GM18511 (cell line): ENCODE results near the gene HDAC10.

ENCODE experiments used
- ATAC-seq: cut with Tn5 transposase; IDR thresholded peaks from one replicate; pipeline ENCODE4 v1.9.1; 2021; ENCODE audit warnings: mild to moderate bottlenecking, moderate library complexity; ENCODE audit not compliant: unreplicated experiment

Gene HDAC10

DNA sequence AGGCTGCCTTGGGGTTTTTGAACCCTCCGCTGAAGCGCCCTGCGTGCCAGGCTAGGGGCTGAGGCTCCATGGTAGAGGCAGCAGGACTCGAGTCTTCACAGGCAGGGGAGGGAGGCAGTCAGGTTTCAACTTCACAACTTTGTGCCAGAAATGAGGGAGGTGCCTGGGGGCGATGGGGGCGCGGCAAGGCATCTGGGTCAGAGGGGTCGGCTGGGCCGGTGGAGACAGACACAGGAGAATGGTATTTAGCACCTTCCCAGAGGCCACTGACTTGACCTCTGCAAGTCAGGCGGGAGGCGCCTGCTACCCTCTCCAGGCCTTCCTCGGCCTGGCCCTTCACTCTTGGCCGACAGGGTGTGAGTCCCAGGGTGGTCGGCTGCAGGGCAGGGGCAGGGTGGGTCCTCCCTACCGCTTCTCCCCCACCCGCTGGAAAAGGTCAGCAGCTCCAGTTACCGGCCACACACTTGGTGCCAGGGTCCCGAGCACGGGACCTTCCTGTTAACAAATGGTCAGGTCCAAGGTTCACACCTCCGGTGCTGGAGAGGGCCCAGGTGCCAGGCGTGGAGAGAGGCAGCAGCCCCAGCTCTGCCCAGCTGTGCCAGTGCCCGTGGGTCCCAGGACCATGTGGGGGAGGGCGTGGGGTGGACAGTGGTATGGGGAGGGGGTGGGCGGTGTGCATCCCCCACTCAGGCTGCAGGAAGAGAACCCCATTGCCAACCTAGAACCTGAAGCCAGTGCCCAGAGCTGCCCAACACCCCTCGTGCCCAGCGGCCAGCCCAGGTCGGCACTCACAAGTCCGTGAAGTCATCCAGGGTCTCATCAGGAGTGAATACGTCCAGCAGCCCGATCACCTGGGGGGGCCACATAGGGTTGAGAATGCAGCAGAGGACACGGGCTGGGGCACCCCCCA, 6.6 kb upstream of the HDAC10 start:
- ATAC-seq = no peak

DNA sequence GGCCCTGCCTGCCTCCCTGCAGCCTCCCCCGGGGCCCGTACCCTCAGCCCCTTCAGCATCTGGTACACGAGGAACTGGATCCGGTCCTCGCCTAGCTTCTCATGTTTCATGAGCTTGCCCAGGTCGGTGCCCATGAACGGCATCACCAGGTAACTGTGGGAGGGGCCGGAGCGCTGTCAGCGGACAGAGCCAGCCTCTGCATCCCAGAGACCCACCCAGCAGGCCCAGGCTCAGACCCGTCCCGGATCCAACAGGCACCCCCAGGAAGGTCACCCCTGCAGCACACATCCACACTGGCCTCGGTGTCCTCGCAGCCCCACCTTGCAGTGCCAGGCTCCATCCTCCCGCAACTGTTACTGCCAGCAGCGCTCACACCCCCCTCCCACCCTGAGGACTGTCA, 6.0 kb upstream of the HDAC10 start:
- no peak for ATAC-seq

DNA sequence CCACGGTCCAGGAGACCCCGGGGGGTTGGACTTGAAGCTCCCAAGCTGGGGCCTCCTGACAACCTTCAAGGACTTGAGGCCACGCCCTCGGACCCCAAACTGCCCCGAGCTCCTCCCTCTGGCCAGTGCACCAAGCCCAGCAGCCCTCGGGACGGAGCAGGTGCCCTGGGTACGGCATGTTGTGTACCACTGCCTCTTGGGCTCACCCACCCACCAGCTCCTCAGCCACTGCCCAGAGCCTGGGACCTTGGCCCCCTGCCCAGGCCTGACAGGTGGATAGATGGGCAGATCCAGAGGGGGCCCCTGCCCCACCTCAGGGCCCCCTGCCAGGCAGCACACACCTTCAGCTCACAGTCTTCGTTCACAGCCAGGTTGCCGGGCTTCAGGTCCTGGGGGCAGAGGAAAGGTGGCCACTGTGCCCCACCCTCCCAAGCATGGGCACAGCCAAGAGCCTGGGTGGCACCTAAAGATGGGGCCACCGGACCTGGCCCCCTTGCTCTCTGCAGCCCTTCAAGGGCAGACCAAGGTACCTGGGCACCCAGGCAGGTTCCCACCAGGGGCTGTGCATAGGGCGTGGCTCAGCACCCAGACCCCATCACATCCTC, 5.3 kb upstream of the HDAC10 start:
- ATAC-seq = no peak

DNA sequence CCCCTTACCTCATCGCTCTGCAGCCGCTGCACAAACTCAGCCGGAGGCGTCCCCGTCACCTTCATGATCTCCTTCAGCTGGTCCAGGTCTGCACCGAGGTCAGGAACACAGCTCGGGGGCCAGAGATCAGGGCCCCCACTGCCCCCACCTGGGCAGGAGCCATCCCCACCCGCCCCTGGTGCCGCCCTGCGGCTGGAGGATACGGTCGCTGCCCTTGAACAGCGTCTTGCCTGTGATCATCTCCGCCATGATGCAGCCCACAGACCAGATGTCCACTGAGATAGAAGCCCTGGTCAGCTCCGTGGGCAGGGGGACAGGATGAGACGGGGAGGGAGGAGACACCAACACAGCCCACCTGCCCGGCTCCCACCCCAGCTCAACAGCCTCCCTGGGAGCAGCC, 4.5 kb upstream of the HDAC10 start:
- ATAC-seq = no peak

DNA sequence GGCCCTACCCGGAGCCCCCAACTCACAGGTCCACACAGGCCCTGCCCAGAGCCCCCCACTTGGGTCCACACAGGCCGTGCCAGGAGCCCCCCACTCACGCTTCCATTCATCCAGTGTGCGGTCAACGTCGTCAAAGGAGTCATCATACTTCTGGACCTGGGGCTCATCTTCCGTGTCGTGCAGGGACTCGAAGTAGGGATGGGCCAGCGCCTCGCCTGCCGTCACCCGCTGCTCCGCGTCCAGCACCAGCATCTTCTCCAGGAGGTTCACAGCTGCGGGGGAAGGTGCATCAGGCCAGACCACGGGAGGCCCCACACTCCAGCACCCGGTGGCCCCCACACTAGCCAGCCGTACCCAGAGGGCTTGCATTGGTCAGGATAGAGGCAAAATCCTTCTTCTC, 4.0 kb upstream of the HDAC10 start:
- ATAC-seq = no peak

DNA sequence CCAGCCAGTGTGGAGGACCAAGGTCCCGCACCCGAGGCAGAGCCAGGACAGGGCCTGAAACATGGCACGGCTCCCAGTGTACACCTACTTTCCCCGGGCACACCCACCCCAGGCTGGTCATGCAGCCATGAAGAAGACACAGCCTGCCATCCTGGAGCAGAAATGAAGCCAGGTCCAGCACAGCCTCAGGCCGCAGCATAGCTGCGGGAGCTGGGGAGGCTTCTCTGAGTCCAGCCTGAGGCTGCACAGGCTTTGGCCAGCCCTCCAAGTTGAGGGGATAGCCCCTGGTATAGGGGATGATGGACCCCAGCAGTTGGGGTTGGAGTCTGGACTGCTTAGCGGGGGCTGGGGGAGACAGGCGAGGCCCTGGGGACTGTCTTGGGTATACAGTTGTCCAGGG, 2.9 kb upstream of the HDAC10 start:
- ATAC-seq = no peak

DNA sequence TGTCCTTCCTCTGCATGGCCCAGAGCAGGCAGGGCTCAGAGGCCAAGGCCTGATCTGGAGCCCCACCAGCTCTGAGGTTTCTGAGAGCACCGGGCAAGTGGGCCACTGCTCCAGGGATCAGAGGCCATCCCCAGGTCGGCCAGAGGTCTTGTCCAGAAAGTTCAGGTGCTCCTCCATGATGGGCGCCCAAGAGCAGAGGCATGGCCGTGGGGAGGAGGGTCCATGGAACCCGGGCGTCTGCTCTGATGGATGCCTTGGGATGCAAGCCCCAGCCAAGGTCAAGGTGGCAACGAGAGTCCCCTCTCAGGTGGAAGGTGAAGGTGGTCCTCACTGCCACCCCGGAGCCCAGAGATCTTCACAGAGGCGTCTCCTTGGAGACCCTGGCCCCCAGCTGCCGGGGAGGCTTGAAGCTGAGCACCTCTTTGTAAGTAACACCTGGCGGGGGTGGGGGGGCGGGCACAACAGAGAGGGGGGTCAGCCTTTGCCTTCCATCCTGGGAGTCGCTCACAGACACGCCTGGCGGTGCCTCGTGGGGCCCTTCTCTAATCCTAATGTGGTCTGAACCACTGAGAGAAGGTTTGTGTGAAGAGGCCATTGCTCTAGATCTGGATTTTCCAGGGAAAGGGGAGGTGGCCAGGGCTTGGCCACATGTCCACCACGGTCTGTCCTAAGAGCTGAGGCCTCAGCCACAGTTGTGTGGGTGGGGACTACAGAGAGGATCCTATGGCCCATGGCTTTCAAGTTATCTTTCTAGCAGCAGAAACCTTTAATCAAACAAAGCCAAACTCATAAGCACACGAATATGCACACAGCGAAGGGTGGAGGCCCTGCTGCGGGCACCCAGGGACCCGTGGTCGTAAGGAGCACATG, 2.2 kb upstream of the HDAC10 start:
- ATAC-seq = no peak

DNA sequence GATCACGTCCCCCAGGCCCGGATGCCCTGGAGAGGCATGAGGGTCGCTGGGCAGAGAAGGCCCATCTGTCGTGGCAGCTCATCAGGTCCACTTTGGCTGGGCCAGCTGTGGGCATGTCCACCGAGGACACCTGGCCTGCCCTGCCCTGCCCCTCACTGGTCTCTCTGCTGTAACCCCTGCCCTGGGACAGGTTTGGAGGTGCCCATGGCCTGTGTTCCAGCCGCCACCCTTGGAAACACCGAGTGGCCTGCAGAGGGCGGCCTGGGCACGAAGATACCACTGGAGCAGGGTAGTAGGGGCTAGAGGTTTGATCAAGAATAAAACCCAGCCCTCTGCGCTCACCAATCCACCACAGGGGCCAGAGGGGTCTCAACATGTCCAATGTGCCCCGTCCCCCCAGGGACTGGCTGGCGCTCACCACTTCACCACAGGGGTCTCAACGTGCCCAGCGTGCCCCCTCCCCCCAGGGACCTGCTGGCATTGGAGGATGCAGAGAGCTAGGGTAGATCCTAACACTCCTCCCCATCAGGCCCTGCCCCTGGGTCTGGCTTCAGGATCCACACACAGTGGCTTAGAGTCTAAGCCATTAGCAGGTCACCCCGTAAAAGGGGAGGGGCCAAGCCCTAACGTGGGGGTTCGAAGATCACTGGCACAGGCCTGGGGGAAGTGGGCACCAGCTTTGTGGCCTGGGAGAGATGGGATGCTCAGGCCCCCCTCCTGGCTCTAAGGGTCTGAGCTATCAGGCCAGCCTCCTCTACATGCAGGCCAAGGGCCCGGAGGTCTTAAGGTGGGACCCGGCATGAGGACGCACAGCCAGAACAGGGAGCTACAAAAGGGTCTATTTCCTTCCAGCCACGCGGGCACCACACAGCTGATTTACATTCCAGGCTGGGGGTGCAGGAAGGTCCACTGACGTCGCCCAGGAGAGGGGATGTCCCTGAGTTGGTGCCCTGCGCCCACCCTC, 1.3 kb upstream of the HDAC10 start:
- ATAC-seq = no peak

DNA sequence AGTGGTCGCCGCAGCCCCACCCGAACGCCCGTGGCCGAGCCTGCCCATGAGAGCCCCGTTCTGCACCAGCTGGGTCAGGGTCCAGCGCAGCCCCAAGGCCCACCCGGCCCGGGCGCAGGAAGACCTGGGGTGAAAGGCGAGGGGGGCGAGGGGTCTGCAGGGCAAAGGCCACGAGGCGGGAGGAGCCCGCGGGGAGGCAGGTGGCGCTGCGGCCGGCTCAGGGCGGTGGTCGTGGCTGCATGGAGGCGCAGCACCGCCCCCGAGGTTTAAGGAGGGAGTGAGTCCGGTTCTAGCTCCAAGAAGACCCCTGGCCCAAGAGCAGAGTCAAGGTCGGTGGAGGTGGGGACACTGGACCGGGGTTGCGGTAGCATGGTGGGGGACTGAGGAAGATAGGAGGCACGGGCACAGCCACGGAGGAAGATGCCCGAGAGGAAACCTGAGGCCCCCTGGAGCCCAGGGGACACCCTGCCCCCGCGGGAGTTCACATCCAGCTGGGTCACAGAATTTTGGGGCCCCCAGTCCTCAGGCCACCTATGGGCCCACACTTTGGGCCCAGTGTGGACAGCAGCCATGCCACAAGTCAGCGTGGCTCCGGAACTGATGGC, 514 bp upstream of the HDAC10 start:
- ATAC-seq = no peak

DNA sequence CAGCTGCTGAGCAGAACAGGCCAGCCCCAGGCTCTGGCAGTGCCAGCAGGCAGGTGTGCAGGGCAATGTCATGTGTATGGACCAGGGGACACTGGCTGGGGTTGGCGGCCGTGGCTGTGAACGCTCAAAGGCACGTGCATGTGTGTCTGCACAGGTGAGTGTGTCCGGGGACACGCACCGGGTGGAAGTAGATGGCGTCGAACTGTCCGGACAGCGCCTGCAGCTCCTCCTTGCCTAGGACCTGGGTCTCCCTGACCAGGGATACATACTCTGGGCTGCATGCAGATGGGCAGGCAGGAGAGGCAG, 863 bp downstream of the HDAC10 start:
- ATAC-seq = no peak

DNA sequence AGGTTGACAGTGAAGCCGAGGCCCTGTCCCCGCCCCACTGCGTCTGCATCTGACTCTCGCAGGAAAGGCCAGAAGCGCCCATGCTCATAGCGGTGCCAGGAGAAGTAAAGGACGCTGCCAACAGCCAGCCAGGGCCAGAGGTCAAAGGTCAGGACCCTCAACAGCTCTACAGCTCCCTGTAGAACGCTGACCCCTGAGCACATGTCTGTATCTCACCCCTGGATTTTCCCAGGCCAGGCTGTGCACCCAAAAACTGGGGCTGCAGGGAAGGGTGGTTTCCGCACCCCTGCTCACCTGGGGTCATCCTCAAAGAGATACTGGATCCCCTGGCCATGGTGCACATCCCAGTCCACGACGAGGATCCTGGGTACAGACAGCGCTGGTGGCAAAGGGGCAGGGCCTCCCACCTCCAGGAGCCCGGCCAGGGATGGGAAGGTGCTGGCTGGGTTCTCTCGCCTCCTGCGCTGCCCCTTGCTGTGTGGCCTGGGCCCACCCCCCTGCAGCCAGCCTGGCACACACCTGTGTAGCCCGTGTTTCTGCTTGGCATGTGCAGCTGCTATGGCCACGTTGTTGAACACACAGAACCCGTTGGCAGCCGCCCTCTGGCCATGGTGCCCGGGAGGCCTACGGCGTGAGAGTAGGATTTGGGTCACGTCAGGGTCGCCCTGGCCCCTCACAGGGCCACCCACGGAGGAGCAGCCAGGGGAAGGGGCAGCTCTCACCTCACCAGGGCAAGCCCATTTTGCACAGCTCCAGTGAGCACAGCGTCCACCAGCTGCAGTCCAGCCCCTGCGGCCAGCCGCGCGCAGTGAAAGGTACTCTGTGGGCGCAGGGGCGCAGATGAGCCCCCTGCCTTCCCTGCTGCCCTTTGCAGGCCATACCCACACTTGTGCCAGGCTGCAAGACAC, 1.5 kb downstream of the HDAC10 start:
- ATAC-seq = no peak

DNA sequence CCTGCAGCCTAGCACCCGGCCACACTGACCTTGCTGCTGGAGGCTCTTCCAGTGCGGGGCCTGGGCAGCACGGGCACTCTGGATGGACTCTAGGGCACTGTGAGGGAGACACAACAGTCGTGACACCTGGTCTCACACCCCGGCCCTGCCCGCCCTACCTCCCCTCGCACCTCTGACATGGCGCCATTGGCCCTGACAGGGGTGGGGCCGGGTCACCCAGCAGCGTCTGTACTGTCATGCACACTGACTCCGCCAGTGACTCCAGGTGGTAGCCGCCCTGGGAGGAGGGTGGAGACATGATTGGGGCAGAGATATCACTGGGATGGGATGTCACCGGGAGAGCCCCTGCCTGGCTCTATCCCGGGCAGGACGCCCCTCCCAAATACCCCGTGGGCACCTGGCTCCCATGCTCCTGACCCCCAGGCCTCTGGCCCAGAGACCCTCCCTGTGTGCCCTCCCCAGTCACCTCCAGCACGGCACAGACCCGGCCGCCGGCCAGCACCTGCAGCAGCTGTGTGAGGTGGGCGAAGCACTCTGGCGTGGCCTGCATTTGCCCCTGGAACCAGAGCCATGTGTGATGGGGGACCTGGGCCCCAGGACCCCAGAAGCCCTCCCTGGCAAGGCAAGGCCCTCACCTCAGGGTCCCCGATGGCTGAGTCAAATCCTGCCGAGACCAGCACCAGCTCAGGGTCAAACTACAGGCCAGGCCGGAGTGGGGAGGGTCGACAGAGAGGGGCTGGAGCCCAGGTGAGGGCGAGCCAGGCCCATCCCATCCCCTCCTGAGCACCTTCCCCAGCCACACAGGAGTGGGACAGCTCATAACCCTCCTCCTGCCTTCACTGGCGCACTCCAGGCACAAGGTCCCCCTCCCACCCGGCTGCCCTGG, 2.6 kb downstream of the HDAC10 start:
- no peak for ATAC-seq

DNA sequence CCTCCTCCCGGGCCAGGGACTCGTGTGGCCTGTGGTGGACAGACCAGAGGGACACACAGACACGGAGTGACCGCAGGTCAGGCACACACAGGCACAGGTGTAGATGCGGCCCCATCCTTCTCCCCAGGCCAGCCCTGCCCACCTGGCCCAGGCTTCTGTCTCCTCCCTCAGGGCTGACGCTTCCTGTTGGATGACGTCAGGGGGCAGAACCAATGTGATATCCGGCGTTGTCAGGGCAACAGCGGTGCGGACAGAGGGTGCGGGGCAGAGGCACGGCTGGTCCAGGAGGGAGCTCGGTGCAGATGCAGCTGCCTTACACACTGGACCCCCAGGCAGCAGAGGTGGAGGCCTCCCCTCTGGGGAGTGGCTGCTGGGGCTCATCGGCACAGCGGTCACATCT, 3.3 kb downstream of the HDAC10 start:
- no peak for ATAC-seq

DNA sequence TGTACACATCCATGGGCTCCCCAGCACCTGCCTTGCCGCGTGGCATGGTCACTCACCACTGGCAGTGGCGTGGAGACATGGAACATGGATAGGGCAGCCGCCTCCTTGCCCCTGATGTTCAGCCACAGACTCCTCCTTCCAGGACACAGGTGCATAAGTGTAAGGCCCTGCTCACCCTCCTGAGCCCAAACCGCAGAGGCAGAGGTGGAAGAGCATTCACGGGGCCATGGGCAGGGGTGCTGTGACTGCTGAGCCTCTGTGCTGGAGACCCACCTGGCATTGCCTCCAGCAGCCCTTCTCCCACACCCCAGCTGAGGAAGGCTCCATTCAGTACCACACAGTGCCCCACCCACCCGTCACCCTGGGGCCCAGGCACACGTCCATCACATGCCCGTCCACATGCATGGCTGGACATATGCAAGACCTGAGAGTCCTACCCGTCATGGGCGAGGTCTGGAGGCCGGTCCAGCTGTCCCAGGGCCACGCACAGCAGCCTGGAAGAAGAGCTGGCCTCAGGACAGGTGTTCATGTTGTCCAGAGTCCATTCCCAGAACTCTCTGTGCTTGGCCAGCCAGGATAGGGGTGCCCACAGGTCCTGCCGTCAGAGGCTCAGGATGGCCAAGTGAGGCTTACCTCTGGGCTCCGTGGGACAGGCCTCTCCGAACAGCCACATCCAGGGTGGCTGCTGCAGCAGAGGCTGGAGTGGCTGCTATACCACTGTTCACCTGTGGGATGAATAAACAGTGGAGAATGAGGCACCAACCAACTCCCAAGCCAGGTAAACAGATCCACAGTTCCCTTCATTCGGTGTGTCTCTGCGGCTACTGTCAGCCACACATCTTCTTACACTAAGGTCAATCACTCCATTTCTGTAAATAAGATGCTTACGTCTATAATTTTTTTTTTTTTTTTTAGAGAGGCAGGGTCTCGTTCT, 4.6 kb downstream of the HDAC10 start:
- ATAC-seq = no peak

DNA sequence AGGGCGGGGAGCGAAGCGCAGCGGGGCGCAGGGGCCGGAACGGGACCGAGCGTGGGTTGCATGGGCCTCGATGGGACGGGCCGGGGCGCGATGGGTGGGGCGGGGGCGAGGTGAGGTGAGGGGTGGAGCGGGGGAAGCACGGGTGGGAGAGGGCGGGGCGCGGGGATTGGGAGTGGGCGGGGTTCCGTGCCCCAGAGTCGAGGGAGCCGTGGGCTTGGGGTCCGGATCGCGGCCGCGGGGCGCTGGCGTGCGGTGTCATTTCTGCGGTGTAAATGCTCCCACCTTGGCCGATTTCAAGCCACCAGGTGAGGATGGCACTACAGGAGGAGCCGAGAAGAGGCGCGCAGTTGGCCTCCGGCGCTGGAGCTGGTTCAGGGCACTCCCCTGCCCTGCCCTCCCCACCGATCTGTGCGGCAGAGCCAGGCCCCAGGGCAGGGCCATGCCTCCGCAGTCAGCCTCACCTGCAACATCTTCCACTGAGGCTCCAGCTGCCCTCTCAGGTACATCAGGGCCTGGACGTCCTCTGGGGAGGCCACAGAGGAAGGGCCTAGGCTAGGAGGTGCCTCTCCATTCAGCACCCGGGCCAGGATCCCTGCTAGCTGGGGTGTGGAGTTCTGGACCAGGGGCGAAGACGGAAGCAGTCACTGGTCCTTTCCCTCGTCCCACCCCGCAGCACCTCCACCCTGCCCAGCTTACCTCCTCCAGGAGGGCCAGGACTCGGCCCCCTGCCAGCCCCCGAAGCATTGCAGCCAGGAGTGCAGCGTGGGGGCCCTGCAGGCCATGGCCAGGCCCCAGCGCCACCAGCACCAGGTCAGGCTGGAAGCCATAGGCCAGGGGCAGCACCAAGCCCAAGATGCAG, 5.6 kb downstream of the HDAC10 start:
- ATAC-seq = peak; percentile 6
